Activated B cell treated with CpG ODN at 0.5 μM for 24 hours (primary cell): ENCODE data around the gene RMDN2. TPM values are rescaled to one million over a fixed set of nuclear protein-coding genes. Genes with fewer than 3 reads are reported as not detected.
"Not testable (repeated sequence)": the region's sequence is repeated elsewhere in the genome, so short reads cannot be mapped to it uniquely, and the experiment has no call there.

ENCODE experiments used
- ATAC-seq: fragments of 200-7000 bp; cut with Tn5 transposase; one replicate; pipeline ENCODE4 v1.10.0; 2021; ENCODE audit warnings: low read depth, mild to moderate bottlenecking, moderate library complexity
- CTCF ChIA-PET: fragments of 350-600 bp; sonication (Branson Sonifier 250); formaldehyde crosslinking; loops from one replicate; lab custom pipeline; 2021; ENCODE audit warnings: antibody characterized with exemption; lab: Charles Lee
- POLR2A ChIA-PET: fragments of 350-600 bp; sonication (Branson Sonifier 250); formaldehyde crosslinking; loops from one replicate; lab custom pipeline; 2021; ENCODE audit warnings: antibody characterized with exemption; lab: Charles Lee
- DNase-seq: peaks from one replicate; pipeline ENCODE4 v3.0.0; 2022
- H3K27ac Mint-ChIP-seq: one replicate; pipeline ENCODE4 v1.8.0; 2020; ENCODE audit warnings: mixed read lengths
- H3K27me3 Mint-ChIP-seq: one replicate; pipeline ENCODE4 v1.8.0; 2021; ENCODE audit warnings: mixed read lengths
- H3K36me3 Mint-ChIP-seq: one replicate; pipeline ENCODE4 v1.8.0; 2021; ENCODE audit warnings: low read depth, mixed read lengths
- H3K4me1 Mint-ChIP-seq: one replicate; pipeline ENCODE4 v1.8.0; 2021; ENCODE audit warnings: mixed read lengths
- H3K4me3 Mint-ChIP-seq: one replicate; pipeline ENCODE4 v1.8.0; 2020; ENCODE audit warnings: mild to moderate bottlenecking, mixed read lengths
- H3K9me3 Mint-ChIP-seq: one replicate; pipeline ENCODE4 v1.8.0; 2020; ENCODE audit warnings: mixed read lengths
- intact Hi-C: fragments of 100-400 bp; cut with micrococcal nuclease; formaldehyde crosslinking; loops from one replicate; pipeline ENCODE4 v1.15.1; 2024
- total RNA-seq: library from RNA; stranded (reverse); gene quantifications from 2 replicates; pipeline ENCODE4 v1.2.3, GENCODE V29; 2022
- TF ChIP-seq, protein P1 (sequence below): fragments of 200-600 bp; IDR thresholded peaks from one replicate; pipeline ENCODE4 v1.8.0; 2022; ENCODE audit warnings: antibody characterized with exemption, mild to moderate bottlenecking

RMDN2 gene
- total RNA-seq, 1 donor from 2014 or later: 7.0 TPM

DNA sequence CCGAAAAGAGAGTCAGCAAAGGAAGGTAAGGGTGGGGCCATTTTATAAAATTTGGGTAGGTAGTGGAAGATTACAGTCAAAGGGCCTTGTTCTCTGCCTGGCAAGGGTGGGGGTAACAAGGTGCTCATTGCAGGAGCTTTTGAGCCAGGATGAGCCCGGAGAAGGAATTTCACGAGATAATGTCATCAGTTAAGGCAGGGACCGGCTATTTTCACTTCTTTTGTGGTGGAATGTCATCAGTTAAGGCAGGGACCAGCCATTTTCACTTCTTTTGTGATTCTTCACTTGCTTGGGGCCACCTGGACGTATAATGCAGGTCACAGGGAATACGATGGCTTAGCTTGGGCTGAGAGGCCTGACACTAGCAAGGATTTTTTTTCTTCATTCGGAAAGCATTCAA lies 92.7 kb downstream of the RMDN2 start:
- Mint-ChIP-seq H3K27ac (no peak overlapping the region), H3K4me3 (no peak overlapping the region), H3K27me3 (no peaks in the 10 kb centered on the region), H3K36me3 (peaks cover 9% of the 10 kb centered on the region), H3K4me1 (no peaks in the 10 kb centered on the region), H3K9me3 (no peaks in the 10 kb centered on the region)
- TF ChIP-seq, protein P1, sequence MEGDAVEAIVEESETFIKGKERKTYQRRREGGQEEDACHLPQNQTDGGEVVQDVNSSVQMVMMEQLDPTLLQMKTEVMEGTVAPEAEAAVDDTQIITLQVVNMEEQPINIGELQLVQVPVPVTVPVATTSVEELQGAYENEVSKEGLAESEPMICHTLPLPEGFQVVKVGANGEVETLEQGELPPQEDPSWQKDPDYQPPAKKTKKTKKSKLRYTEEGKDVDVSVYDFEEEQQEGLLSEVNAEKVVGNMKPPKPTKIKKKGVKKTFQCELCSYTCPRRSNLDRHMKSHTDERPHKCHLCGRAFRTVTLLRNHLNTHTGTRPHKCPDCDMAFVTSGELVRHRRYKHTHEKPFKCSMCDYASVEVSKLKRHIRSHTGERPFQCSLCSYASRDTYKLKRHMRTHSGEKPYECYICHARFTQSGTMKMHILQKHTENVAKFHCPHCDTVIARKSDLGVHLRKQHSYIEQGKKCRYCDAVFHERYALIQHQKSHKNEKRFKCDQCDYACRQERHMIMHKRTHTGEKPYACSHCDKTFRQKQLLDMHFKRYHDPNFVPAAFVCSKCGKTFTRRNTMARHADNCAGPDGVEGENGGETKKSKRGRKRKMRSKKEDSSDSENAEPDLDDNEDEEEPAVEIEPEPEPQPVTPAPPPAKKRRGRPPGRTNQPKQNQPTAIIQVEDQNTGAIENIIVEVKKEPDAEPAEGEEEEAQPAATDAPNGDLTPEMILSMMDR: no peak
- ATAC-seq: no peak
- ChIA-PET CTCF (no interaction called here), POLR2A (no interaction called here)
- intact Hi-C loops: no loop called here
- no peak for DNase-seq

DNA sequence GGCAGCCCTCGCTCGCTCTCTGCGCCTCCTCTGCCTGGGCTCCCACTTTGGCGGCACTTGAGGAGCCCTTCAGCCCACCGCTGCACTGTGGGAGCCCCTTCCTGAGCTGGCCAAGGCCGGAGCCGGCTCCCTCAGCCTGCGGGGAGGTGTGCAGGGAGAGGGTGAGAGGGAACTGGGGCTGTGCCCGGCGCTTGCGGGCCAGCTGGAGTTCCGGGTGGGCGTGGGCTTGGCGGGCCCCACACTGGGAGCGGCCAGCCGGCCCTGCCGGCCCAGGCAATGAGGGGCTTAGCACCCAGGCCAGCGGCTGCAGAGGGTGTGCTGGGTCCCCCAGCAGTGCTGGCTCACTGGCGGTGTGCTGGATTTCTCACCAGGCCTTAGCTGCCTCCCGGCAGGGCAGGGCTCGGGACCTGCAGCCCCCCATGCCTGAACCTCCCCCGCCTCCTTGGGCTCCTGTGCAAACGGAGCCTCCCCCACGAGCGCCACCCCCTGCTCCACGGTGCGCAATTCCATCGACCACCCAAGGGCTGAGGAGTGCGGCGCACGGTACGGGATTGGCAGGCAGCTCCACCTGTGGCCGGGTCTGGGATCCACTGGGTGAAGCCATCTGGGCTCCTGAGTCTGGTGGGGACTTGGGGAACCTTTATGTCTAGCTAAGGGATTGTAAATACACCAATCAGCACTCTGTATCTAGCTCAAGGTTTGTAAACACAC lies 95.4 kb downstream of the RMDN2 start:
- H3K27ac Mint-ChIP-seq, H3K27me3 Mint-ChIP-seq, POLR2A ChIA-PET, intact Hi-C loops, H3K4me1 Mint-ChIP-seq, DNase-seq, CTCF ChIA-PET, H3K9me3 Mint-ChIP-seq, H3K4me3 Mint-ChIP-seq, ATAC-seq, H3K36me3 Mint-ChIP-seq: not testable (repeated sequence)

DNA sequence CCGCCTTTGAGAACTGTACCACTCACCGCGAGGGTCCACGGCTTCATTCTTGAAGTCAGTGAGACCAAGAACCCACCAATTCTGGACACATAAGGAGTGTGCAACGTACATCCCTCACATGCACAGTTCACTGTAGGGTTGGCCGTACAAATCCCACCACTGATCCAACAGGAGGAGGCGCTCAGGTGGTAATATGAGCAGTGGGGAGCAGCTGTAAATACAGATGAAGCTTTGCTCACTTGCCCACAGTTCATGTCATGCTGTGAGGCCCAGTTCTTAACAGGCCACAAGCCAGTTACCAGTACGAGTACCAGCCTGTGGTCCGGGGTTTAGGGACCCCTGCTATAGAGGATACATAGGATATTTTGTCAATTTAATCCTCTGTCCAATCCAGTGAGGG lies 96.5 kb downstream of the RMDN2 start:
- no peaks in the 10 kb centered on the region for H3K4me1 Mint-ChIP-seq
- no peaks in the 10 kb centered on the region for H3K9me3 Mint-ChIP-seq
- ChIA-PET POLR2A (no interaction called here), CTCF (no interaction called here)
- H3K27me3 Mint-ChIP-seq: no peaks in the 10 kb centered on the region
- no peak overlapping the region for H3K4me3 Mint-ChIP-seq
- intact Hi-C loops: no loop called here
- ATAC-seq (no peak), DNase-seq (no peak)
- no peak overlapping the region for H3K27ac Mint-ChIP-seq
- H3K36me3 Mint-ChIP-seq: peaks cover 4% of the 10 kb centered on the region
- TF ChIP-seq, protein P1: no peak

DNA sequence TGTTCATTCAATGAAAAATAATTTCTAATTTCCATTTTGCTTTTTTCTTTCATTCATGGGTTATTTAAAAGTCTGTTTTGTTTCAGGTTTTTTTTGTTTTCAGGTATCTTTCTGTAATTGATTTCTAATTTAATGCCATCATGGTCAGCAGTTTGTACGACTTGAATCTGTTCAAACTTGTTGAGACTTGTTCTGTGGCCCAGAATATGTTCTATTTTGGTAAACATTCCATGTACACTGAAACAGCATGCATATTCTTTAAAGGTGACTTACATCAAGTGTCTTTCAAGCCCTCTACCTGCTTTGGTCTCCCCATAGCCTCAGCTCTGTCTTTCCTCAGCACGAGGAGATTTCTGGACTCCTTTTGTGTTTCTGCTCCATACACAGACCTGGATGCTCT lies 101.8 kb downstream of the RMDN2 start:
- TF ChIP-seq, protein P1: no peak
- no peak for DNase-seq
- CTCF ChIA-PET: no interaction called here
- POLR2A ChIA-PET: no interaction called here
- intact Hi-C loops: no loop called here
- Mint-ChIP-seq H3K9me3 (no peaks in the 10 kb centered on the region), H3K4me1 (no peaks in the 10 kb centered on the region), H3K36me3 (no peaks in the 10 kb centered on the region), H3K4me3 (no peak overlapping the region), H3K27ac (no peak overlapping the region), H3K27me3 (peaks cover 6% of the 10 kb centered on the region)
- ATAC-seq: no peak

DNA sequence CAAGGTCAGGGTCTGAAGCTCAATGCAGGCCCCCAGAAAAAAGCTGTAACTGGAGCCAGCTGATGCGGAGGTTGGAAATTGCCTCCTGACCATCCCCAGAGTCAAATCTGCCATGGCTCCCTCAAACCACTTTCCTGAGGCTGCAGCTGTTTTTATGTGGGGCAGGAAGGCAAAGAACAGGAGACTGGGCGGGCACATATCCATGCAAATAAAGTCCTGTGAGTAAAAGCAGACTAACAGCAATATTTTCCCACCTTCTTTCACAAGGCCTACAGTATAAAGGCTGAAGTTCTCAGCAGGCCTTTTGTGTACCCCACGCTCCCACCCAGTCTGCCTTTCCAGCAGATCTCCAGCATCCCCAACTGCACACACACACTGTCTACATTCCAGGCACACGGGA lies 103.7 kb downstream of the RMDN2 start:
- H3K4me3 Mint-ChIP-seq: no peak overlapping the region
- peaks cover 6% of the 10 kb centered on the region for H3K27me3 Mint-ChIP-seq
- no peaks in the 10 kb centered on the region for H3K36me3 Mint-ChIP-seq
- intact Hi-C loops: no loop called here
- TF ChIP-seq, protein P1: no peak
- no peaks in the 10 kb centered on the region for H3K4me1 Mint-ChIP-seq
- no peak overlapping the region for H3K27ac Mint-ChIP-seq
- ChIA-PET POLR2A (no interaction called here), CTCF (no interaction called here)
- H3K9me3 Mint-ChIP-seq: no peaks in the 10 kb centered on the region
- no peak for DNase-seq
- no peak for ATAC-seq

DNA sequence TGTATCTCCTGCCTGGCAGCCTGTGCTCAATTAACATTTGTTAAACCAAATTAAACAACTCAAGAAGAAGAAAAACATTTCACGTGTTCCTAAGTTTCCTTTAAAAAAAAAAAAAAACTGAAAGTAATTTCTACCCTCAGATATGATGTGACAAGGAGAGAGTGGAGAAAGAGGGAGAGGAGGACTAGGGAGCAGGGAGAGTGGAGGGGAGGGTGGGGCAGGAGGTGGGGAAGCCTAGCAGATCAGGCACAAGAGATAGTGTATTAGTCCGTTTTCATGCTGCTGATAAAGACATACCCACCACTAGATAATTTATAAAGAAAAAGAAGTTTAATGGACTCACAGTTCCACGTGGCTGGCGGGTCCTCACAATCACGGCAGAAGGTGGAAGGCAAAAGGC lies 104.4 kb downstream of the RMDN2 start:
- CTCF ChIA-PET: no interaction called here
- H3K27ac Mint-ChIP-seq: no peak overlapping the region
- no peak for DNase-seq

More for the DNA sequence above, 104.4 kb downstream of the RMDN2 start:
- no peaks in the 10 kb centered on the region for H3K4me1 Mint-ChIP-seq
- ATAC-seq: no peak
- no peak overlapping the region for H3K4me3 Mint-ChIP-seq
- peaks cover 6% of the 10 kb centered on the region for H3K27me3 Mint-ChIP-seq
- no peaks in the 10 kb centered on the region for H3K9me3 Mint-ChIP-seq
- POLR2A ChIA-PET: no interaction called here
- TF ChIP-seq, protein P1: no peak
- intact Hi-C loops: no loop called here
- no peaks in the 10 kb centered on the region for H3K36me3 Mint-ChIP-seq
